ENCODE data around the gene ARHGAP24. TPM values are rescaled to one million over a fixed set of nuclear protein-coding genes. Genes with fewer than 3 reads are reported as not detected.

ARHGAP24 gene
- polyA plus RNA-seq, 3 donors = 12.5 to 32.0 (median 18.8) TPM

DNA sequence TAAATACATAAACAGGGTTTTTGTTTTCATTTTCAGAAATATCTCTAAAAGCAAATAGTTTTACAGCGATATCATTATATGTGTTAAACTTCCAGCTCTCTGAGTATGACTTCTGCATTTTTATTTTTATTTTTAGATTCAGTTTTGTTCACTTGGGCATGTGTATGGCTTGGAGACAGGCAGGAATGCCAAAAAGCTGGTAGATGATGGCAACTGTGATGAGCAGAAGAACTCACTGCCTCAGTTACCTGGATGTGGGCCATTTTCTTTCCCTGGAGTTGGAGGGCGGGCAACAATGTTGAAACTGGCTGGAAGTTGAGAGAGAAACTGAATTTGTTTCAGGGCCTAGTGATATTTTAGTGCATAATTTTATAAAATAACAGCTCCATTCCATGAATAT lies 266.4 kb downstream of the ARHGAP24 start:
- peak overlapping the region in 1 of 2 donors; percentile 40 for H3K27ac ChIP-seq (ENCODE audit: low read depth in 1 of 2, low read length in 2 of 2)
- peaks cover 19% of the 10 kb centered on the region for H3K79me2 ChIP-seq (ENCODE audit: insufficient read depth, low read length)
- H3K4me1 Mint-ChIP-seq = peaks cover 61% of the 10 kb centered on the region
- H3K4me3 Mint-ChIP-seq = no peak overlapping the region
- peaks cover 2 to 6% of the 10 kb centered on the region in 2 donors for H3K36me3 Mint-ChIP-seq
- intact Hi-C loops (cut with micrococcal nuclease) = loop anchor here (5.0 to 10.0 kb wide), 3 partner anchors 44 to 597 kb away; no protein-coding TSS in a partner anchor
- no peaks in the 10 kb centered on the region for H3K36me3 ChIP-seq (replicated peaks in 1 of 2; ENCODE audit: control insufficient read depth in 1 of 2, insufficient read depth in 2 of 2, low read length in 2 of 2)
- no peaks in the 10 kb centered on the region for H4K20me1 ChIP-seq (ENCODE audit: insufficient read depth, low read length)
- H3K27ac Mint-ChIP-seq = peak overlapping the region; percentile 82 to 96 (median 92)
- H3K4me3 ChIP-seq (replicated peaks in 1 of 3; ENCODE audit: low read depth in 2 of 3, low read length in 3 of 3) = no peak overlapping the region
- H2AFZ ChIP-seq (ENCODE audit: insufficient read depth, low read depth, low read length, poor library complexity, severe bottlenecking) = peak overlapping the region; percentile 52
- H3K27me3 ChIP-seq (ENCODE audit: control insufficient read depth in 2 of 2, insufficient read depth in 2 of 2, low read length in 2 of 2) = no peaks in the 10 kb centered on the region
- H3K9me3 ChIP-seq (replicated peaks in 1 of 2; ENCODE audit: control insufficient read depth in 1 of 2, insufficient read depth in 1 of 2, low read length in 2 of 2) = no peaks in the 10 kb centered on the region
- peaks cover 0 to 3% (median 1%) of the 10 kb centered on the region in 3 donors for H3K27me3 Mint-ChIP-seq (ENCODE audit: low read depth in 3 of 3)
- TF ChIP-seq, protein P1, sequence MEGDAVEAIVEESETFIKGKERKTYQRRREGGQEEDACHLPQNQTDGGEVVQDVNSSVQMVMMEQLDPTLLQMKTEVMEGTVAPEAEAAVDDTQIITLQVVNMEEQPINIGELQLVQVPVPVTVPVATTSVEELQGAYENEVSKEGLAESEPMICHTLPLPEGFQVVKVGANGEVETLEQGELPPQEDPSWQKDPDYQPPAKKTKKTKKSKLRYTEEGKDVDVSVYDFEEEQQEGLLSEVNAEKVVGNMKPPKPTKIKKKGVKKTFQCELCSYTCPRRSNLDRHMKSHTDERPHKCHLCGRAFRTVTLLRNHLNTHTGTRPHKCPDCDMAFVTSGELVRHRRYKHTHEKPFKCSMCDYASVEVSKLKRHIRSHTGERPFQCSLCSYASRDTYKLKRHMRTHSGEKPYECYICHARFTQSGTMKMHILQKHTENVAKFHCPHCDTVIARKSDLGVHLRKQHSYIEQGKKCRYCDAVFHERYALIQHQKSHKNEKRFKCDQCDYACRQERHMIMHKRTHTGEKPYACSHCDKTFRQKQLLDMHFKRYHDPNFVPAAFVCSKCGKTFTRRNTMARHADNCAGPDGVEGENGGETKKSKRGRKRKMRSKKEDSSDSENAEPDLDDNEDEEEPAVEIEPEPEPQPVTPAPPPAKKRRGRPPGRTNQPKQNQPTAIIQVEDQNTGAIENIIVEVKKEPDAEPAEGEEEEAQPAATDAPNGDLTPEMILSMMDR (IDR thresholded peaks at IDR 0.05) = no peak
- peaks cover 41 to 67% of the 10 kb centered on the region in 2 donors for H3K4me1 ChIP-seq (ENCODE audit: control insufficient read depth in 1 of 2, insufficient read depth in 2 of 2, low read length in 2 of 2)
- WGBS (ENCODE audit: insufficient coverage) = no CpG with 5 or more reads among the region's 2 CpGs
- DNase-seq = no peak
- peak overlapping the region; percentile 5 for H3K4me2 ChIP-seq (replicated peaks; ENCODE audit: extremely low read depth, low read length, poor library complexity, severe bottlenecking)
- no peak overlapping the region for H3K9ac ChIP-seq (ENCODE audit: insufficient read depth, low read length, poor library complexity, severe bottlenecking)
- H3K9me3 Mint-ChIP-seq = no peaks in the 10 kb centered on the region

DNA sequence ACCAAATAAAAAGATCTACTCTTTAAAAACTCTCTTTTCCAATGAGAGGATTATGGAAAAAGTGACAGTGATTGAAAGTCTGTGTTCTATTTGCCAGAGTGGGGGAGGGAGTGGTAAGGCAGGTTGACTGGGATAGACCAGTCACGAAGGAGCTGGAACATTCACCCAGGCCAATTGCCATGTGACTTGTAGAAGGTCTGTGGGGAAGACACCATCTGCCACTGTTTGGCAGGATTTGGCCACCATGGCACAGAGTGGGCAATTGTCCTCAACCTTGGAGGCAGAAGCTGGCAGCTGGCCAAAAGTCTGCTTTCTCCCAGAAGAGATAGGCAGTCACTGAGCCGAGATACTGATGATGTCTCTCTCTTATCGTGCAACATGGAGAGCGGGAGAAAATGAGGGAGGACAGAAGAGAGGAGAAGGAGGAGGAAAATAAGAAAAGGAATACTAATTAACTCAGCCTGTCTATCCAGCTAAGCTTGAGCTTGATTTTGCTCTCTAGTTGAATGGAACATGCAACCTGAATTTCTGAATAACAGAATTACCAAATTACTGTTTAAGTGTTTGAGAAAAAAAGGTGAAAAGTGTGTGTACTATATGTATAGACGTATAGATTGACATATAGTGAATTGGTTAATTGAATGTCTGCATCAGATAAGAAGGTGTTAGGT lies 267.1 kb downstream of the ARHGAP24 start:
- peaks cover 36 to 60% of the 10 kb centered on the region in 2 donors for H3K4me1 ChIP-seq (ENCODE audit: control insufficient read depth in 1 of 2, insufficient read depth in 2 of 2, low read length in 2 of 2)
- peak overlapping the region; percentile 5 for H3K4me2 ChIP-seq (replicated peaks; ENCODE audit: extremely low read depth, low read length, poor library complexity, severe bottlenecking)
- no peak for DNase-seq
- no peak overlapping the region for H2AFZ ChIP-seq (ENCODE audit: insufficient read depth, low read depth, low read length, poor library complexity, severe bottlenecking)
- H3K9ac ChIP-seq (ENCODE audit: insufficient read depth, low read length, poor library complexity, severe bottlenecking) = no peak overlapping the region
- H3K4me3 ChIP-seq (replicated peaks in 1 of 3; ENCODE audit: low read depth in 2 of 3, low read length in 3 of 3) = no peak overlapping the region
- peaks cover 56% of the 10 kb centered on the region for H3K4me1 Mint-ChIP-seq
- TF ChIP-seq, protein P1 (IDR thresholded peaks at IDR 0.05) = no peak
- H3K79me2 ChIP-seq (ENCODE audit: insufficient read depth, low read length) = peaks cover 19% of the 10 kb centered on the region
- peak overlapping the region; percentile 23 to 40 for H3K27ac ChIP-seq (ENCODE audit: low read depth in 1 of 2, low read length in 2 of 2)
- H3K36me3 Mint-ChIP-seq = peaks cover 2 to 6% of the 10 kb centered on the region in 2 donors
- WGBS (ENCODE audit: insufficient coverage) = 100% methylated on average over 1 of the region's 5 CpGs
- intact Hi-C loops (cut with micrococcal nuclease) = loop anchor here (5.0 to 10.0 kb wide), 3 partner anchors 45 to 597 kb away; no protein-coding TSS in a partner anchor
- no peaks in the 10 kb centered on the region for H4K20me1 ChIP-seq (ENCODE audit: insufficient read depth, low read length)
- H3K9me3 Mint-ChIP-seq = no peaks in the 10 kb centered on the region
- no peaks in the 10 kb centered on the region for H3K36me3 ChIP-seq (replicated peaks in 1 of 2; ENCODE audit: control insufficient read depth in 1 of 2, insufficient read depth in 2 of 2, low read length in 2 of 2)
- H3K4me3 Mint-ChIP-seq = no peak overlapping the region
- H3K27ac Mint-ChIP-seq = peak overlapping the region in 5 of 7 donors; percentile 58 to 96 (median 76)
- no peaks in the 10 kb centered on the region for H3K9me3 ChIP-seq (replicated peaks in 1 of 2; ENCODE audit: control insufficient read depth in 1 of 2, insufficient read depth in 1 of 2, low read length in 2 of 2)
- H3K27me3 Mint-ChIP-seq (ENCODE audit: low read depth in 3 of 3) = peaks cover 0 to 3% (median 1%) of the 10 kb centered on the region in 3 donors
- H3K27me3 ChIP-seq (ENCODE audit: control insufficient read depth in 2 of 2, insufficient read depth in 2 of 2, low read length in 2 of 2) = no peaks in the 10 kb centered on the region

All from CD14-positive monocyte (primary cell).